HG03060 (cell line): Measurements from ENCODE around the gene HSD17B4.

Source experiments
- ATAC-seq: cut with Tn5 transposase; IDR thresholded peaks from one replicate; pipeline ENCODE4 v1.9.1; 2021; ENCODE audit warnings: low read depth, moderate number of reproducible peaks; ENCODE audit not compliant: unreplicated experiment

The HSD17B4 gene

DNA sequence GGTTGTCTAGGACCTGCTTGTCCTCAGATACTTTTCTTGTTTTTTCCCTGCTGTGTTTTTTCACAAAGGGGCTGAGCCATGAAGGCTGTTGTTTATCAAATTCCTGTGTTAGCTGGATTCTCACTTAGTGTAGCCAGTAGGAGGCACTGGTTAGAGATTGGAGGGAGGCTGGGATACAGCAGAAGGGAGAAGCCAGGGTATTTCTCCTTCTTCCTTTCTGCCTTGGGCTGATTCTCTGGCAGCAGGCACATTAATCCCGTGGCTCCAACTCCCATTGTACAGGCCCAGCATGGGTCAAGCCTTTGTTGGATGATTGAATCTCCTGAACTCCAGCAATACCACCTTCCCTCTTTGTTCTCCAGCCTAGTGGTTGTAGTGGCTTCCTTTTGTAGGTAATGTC is 130.7 kb downstream of the HSD17B4 start:
- no peak for ATAC-seq

DNA sequence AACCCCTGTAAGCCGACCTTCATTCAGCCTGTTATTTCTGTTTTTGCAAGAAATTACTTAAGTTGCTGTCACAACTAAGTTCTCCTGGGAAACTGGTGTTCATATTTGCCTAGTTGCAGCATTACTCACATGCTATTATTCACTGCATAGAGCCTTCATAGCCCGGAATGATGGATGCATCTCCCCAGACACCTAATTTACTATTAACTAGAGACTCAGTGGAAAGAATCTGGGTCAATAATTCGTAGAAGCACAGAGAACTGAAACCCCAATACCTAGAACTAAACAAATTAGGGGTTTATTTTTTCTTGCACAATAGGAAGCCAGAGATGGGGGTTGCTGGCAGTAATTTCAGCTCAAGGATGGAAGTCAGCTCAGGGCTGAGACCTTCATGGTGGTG is 131.4 kb downstream of the HSD17B4 start:
- peak; percentile 88 for ATAC-seq
